ENCODE measurements around the gene MZT2B. TPM values are rescaled to one million over a fixed set of nuclear protein-coding genes. Genes with fewer than 3 reads are reported as not detected.
"Not testable (repeated sequence)": the region's sequence is repeated elsewhere in the genome, so short reads cannot be mapped to it uniquely, and the experiment has no call there.

Gene MZT2B
- polyA plus RNA-seq, 1 of the 3 experiments (the other 2 are of a cell fraction) = 222 TPM

DNA sequence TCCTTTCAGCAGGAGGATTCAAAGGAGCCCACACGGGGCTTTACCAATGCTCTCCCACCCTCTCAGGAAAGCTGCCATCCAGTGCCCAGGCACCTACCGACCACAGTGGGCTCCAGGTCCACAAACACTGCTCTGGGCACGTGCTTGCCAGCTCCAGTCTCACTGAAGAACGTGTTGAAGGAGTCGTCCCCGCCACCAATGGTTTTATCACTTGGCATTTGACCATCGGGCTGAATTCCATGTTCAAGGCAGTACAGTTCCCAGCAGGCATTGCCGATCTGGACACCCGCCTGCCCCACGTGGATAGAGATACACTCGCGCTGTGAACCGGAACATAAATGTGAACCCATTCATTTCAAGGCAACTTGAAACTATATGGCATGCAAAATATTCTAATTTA, 14.0 kb downstream of the MZT2B start:
- H3K36me3 ChIP-seq (replicated peaks in 1 of 2; ENCODE audit: control insufficient read depth in 1 of 2, insufficient read depth in 2 of 2, low read length in 1 of 2); H3K27me3 ChIP-seq (ENCODE audit: insufficient read depth); DNase-seq; CTCF ChIA-PET; H3F3A ChIP-seq (replicated peaks; ENCODE audit: insufficient read depth); H3K9me3 ChIP-seq; H3K9ac ChIP-seq; H3K27ac ChIP-seq (ENCODE audit: low read depth in 2 of 2, low read length in 1 of 2); H3K9me2 ChIP-seq; H4K20me1 ChIP-seq (ENCODE audit: insufficient read depth); H3K4me1 ChIP-seq (ENCODE audit: control insufficient read depth in 1 of 2, insufficient read depth in 2 of 2, low read depth in 1 of 2, low read length in 1 of 2); H3K79me2 ChIP-seq (ENCODE audit: insufficient read depth); POLR2A ChIA-PET; H3K4me3 ChIP-seq (ENCODE audit: low read depth in 2 of 2, low read length in 1 of 2); H3K4me2 ChIP-seq; H2AFZ ChIP-seq (ENCODE audit: low read depth): not testable (repeated sequence)
- WGBS (ENCODE audit: low lambda C conversion rate) = 91% methylated on average over 7 of the region's 13 CpGs

DNA sequence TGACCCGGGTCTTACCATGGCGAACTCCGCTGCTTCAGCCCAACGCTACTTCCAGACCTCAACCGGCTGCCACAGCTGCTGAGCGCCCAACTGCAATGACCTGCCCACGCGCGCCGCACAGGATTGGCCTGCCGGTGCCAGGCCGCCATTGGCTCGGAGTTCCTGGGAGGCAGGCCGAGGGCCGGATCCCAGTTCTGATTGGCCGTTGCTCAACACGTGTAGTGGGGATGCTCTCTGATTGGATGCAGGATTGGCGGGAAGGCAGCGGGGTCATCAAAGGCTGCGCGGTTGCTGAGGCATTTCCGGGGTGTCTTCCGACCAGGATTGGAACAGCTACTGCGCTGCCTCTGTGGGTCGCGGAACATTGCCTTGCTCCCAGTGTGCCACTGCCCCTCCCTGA, 16.3 kb downstream of the MZT2B start, which contains the start of gene TUBA3E:
Gene TUBA3E, minus strand, starts transcription at position 97 of the 400 bp plus-strand sequence. Its CDS starts 79 bp downstream, at position 18.
- TF ChIP-seq GABPA (IDR thresholded peaks at IDR 0.05; ENCODE audit: low read depth) (no peak), YY1 (IDR thresholded peaks at IDR 0.05; ENCODE audit: low read depth) (no peak), EP300 (IDR thresholded peaks at IDR 0.05; ENCODE audit: borderline replicate concordance in 1 of 2, low read depth in 1 of 2, low read length in 1 of 2) (no peak), TCF12 (IDR thresholded peaks at IDR 0.05) (no peak), NFIC (IDR thresholded peaks at IDR 0.05; ENCODE audit: borderline replicate concordance) (no peak), FOXM1 (IDR thresholded peaks at IDR 0.05; ENCODE audit: low read depth) (no peak), ELF1 (IDR thresholded peaks at IDR 0.05) (no peak), GATA2 (CRISPR knock-in tag; IDR thresholded peaks at IDR 0.05) (no peak), EZH2phosphoT487 (IDR thresholded peaks at IDR 0.05; ENCODE audit: borderline replicate concordance, low read depth) (no peak), MXI1 (IDR thresholded peaks at IDR 0.05; ENCODE audit: low read depth, low read length) (no peak), JUND (IDR thresholded peaks at IDR 0.05) (no peak), RAD21 (IDR thresholded peaks at IDR 0.05; ENCODE audit: low read length) (no peak), POLR2AphosphoS5 (IDR thresholded peaks at IDR 0.05; ENCODE audit: low read depth, low read length) (no peak), RFX5 (IDR thresholded peaks at IDR 0.05; ENCODE audit: low read length) (no peak)
- TF ChIP-seq, protein P1, sequence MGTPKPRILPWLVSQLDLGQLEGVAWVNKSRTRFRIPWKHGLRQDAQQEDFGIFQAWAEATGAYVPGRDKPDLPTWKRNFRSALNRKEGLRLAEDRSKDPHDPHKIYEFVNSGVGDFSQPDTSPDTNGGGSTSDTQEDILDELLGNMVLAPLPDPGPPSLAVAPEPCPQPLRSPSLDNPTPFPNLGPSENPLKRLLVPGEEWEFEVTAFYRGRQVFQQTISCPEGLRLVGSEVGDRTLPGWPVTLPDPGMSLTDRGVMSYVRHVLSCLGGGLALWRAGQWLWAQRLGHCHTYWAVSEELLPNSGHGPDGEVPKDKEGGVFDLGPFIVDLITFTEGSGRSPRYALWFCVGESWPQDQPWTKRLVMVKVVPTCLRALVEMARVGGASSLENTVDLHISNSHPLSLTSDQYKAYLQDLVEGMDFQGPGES (IDR thresholded peaks at IDR 0.05; ENCODE audit: low read depth, low read length) = no peak
- TF ChIP-seq, protein P2, sequence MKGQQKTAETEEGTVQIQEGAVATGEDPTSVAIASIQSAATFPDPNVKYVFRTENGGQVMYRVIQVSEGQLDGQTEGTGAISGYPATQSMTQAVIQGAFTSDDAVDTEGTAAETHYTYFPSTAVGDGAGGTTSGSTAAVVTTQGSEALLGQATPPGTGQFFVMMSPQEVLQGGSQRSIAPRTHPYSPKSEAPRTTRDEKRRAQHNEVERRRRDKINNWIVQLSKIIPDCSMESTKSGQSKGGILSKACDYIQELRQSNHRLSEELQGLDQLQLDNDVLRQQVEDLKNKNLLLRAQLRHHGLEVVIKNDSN (IDR thresholded peaks at IDR 0.05; ENCODE audit: borderline replicate concordance, low read depth) = no peak
- TF ChIP-seq, protein P3, sequence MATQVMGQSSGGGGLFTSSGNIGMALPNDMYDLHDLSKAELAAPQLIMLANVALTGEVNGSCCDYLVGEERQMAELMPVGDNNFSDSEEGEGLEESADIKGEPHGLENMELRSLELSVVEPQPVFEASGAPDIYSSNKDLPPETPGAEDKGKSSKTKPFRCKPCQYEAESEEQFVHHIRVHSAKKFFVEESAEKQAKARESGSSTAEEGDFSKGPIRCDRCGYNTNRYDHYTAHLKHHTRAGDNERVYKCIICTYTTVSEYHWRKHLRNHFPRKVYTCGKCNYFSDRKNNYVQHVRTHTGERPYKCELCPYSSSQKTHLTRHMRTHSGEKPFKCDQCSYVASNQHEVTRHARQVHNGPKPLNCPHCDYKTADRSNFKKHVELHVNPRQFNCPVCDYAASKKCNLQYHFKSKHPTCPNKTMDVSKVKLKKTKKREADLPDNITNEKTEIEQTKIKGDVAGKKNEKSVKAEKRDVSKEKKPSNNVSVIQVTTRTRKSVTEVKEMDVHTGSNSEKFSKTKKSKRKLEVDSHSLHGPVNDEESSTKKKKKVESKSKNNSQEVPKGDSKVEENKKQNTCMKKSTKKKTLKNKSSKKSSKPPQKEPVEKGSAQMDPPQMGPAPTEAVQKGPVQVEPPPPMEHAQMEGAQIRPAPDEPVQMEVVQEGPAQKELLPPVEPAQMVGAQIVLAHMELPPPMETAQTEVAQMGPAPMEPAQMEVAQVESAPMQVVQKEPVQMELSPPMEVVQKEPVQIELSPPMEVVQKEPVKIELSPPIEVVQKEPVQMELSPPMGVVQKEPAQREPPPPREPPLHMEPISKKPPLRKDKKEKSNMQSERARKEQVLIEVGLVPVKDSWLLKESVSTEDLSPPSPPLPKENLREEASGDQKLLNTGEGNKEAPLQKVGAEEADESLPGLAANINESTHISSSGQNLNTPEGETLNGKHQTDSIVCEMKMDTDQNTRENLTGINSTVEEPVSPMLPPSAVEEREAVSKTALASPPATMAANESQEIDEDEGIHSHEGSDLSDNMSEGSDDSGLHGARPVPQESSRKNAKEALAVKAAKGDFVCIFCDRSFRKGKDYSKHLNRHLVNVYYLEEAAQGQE (IDR thresholded peaks at IDR 0.05; ENCODE audit: low read depth, low read length) = no peak
- TF ChIP-seq, protein P4, sequence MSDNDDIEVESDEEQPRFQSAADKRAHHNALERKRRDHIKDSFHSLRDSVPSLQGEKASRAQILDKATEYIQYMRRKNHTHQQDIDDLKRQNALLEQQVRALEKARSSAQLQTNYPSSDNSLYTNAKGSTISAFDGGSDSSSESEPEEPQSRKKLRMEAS (IDR thresholded peaks at IDR 0.05; ENCODE audit: low read depth) = no peak
- TF ChIP-seq, protein P5, sequence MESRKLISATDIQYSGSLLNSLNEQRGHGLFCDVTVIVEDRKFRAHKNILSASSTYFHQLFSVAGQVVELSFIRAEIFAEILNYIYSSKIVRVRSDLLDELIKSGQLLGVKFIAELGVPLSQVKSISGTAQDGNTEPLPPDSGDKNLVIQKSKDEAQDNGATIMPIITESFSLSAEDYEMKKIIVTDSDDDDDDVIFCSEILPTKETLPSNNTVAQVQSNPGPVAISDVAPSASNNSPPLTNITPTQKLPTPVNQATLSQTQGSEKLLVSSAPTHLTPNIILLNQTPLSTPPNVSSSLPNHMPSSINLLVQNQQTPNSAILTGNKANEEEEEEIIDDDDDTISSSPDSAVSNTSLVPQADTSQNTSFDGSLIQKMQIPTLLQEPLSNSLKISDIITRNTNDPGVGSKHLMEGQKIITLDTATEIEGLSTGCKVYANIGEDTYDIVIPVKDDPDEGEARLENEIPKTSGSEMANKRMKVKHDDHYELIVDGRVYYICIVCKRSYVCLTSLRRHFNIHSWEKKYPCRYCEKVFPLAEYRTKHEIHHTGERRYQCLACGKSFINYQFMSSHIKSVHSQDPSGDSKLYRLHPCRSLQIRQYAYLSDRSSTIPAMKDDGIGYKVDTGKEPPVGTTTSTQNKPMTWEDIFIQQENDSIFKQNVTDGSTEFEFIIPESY (IDR thresholded peaks at IDR 0.05; ENCODE audit: borderline replicate concordance, low read depth) = no peak
- TF ChIP-seq, protein P6, sequence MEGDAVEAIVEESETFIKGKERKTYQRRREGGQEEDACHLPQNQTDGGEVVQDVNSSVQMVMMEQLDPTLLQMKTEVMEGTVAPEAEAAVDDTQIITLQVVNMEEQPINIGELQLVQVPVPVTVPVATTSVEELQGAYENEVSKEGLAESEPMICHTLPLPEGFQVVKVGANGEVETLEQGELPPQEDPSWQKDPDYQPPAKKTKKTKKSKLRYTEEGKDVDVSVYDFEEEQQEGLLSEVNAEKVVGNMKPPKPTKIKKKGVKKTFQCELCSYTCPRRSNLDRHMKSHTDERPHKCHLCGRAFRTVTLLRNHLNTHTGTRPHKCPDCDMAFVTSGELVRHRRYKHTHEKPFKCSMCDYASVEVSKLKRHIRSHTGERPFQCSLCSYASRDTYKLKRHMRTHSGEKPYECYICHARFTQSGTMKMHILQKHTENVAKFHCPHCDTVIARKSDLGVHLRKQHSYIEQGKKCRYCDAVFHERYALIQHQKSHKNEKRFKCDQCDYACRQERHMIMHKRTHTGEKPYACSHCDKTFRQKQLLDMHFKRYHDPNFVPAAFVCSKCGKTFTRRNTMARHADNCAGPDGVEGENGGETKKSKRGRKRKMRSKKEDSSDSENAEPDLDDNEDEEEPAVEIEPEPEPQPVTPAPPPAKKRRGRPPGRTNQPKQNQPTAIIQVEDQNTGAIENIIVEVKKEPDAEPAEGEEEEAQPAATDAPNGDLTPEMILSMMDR (IDR thresholded peaks at IDR 0.05) = no peak
- Histone ChIP-seq H2AFZ (ENCODE audit: low read depth) (no peak within 1 kb of the TSS), H4K20me1 (ENCODE audit: insufficient read depth) (no peaks in the 10 kb centered on the region), H3K9me3 (no peaks in the 10 kb centered on the region), H3K9ac (no peak within 1 kb of the TSS), H3K9me2 (no peaks in the 10 kb centered on the region), H3K4me3 (ENCODE audit: low read depth in 2 of 2, low read length in 1 of 2) (no peak within 1 kb of the TSS), H3K79me2 (ENCODE audit: insufficient read depth) (no peaks in the 10 kb centered on the region), H3K27ac (ENCODE audit: low read depth in 2 of 2, low read length in 1 of 2) (no peak within 1 kb of the TSS), H3K27me3 (ENCODE audit: insufficient read depth) (no peaks in the 10 kb centered on the region), H3K4me2 (no peak within 1 kb of the TSS), H3K36me3 (replicated peaks in 1 of 2; ENCODE audit: control insufficient read depth in 1 of 2, insufficient read depth in 2 of 2, low read length in 1 of 2) (no peaks in the 10 kb centered on the region), H3F3A (replicated peaks; ENCODE audit: insufficient read depth) (no peaks in the 10 kb centered on the region), H3K4me1 (ENCODE audit: control insufficient read depth in 1 of 2, insufficient read depth in 2 of 2, low read depth in 1 of 2, low read length in 1 of 2) (peaks cover 0 to 2% of the 10 kb centered on the region in 2 experiments; a peak in 1 of 4 replicates)
- no peak for DNase-seq
- POLR2A ChIA-PET = no interaction called here
- WGBS (ENCODE audit: low lambda C conversion rate) = no CpG with 5 or more reads among the region's 26 CpGs
- CTCF ChIA-PET = no interaction called here

All from SK-N-SH (cell line).